KG1 (cell line): Measurements from ENCODE around the gene XRCC2.

ENCODE experiments used
- DNase-seq: peaks from one replicate; lab custom pipeline; 2025; lab: John Stamatoyannopoulos, UW

The XRCC2 gene

GRCh38 chr7:152615031-152615741 is 60.8 kb downstream of the XRCC2 start:
- no peak for DNase-seq

- DNase-seq, result no peak
Observed at GRCh38 chr7:152608656-152609055, 67.3 kb downstream of the XRCC2 start.

DNA sequence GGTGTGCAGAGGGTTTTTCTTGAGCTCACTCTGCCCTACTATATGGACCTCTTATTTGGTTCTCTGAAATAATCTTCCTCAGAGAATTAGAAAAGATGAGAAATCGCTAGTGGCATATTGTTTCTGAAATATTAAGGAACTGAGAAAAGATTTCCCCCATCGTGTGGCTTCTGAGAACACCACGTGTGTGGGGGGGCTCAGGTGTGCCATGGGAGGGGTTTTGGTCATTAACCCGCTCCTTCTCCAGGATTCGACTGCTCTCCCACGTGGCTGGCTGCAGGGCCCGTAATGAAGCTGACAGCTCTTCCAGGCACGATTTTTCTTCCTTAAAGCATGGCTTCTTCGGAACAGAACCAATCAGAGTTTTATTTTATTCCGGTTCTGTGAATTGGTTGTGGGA is 67.7 kb downstream of the XRCC2 start:
- DNase-seq, result no peak

GRCh38 chr7:152607007-152607406 is 68.9 kb downstream of the XRCC2 start:
- no peak for DNase-seq

DNA sequence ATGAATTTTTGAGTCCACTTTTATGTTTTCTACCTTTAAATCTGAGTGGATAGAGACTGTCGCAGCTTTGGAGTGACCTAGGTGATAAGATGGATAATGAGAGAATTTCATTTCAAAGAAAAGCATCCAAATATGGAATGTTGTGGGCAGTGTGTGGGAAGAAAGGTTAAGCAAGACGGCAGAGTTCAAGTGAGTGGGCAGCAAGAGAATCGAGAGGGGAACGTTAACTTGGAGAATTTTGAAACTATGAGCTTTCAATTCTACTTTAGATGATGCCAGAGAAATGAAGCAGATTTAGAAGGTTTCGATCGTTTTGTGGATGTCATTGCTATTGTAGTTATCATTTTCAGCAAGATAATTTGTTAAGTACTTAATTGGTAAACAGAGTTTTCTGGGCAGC is 73.0 kb downstream of the XRCC2 start:
- DNase-seq, result no peak

DNA sequence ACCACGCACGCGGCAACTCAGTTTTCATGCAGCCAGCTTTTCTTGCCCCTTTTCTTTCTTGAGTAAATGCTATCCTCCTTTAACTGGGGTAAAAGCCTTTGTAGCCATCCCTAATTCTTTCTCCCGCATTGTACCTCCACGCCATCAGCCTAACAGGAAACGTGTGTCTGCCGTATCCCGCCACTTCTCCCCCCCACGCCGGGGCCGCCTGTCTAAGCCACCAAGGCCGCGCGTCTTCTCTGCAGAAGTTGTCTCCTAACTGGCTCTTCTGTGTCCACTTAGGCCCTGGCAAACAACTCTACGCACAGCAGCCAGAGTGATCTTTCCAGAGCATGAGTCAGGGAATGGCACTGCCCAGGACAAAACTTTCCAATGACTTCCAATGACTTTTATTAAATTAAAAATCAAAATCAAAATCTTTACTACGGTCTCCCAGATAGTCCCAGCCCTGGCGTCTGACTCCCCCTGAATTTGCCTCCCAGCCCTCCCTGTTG is 74.6 kb downstream of the XRCC2 start:
- no peak for DNase-seq

- DNase-seq, result no peak
Observed at GRCh38 chr7:152600266-152600665, 75.7 kb downstream of the XRCC2 start.

DNA sequence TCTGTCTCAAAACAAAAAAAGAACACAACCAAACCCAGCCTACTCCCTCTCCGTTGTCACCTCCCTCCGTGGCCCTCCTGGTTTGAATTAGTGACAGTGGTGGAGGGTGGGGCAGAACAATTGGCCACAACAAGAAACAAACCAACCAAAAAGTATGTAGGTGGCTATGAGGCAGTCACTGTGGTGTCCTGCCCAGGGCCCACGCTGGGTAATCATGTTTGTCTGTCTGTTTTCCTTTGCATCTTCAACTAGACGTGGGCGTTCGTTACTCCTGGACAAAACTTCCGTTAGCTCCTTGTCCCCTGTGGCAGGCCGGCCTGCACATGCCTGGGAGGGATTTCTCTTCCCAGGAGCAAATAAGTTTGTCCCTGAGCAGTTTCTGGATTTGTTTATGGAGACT is 78.4 kb downstream of the XRCC2 start:
- DNase-seq, result no peak

GRCh38 chr7:152596824-152597223 is 79.1 kb downstream of the XRCC2 start:
- no peak for DNase-seq
